HG03135 (cell line): Measurements from ENCODE around the gene ENTHD1.
A peak's percentile ranks its signal among the peaks of the same experiment; 100 is the strongest.
"Not testable (repeated sequence)": the region's sequence is repeated elsewhere in the genome, so short reads cannot be mapped to it uniquely, and the experiment has no call there.

Experiments
- ATAC-seq: cut with Tn5 transposase; IDR thresholded peaks from one replicate; pipeline ENCODE4 v1.9.1; 2021; ENCODE audit warnings: mild to moderate bottlenecking, moderate library complexity; ENCODE audit not compliant: unreplicated experiment

Gene ENTHD1

GRCh38 chr22:39900306-39901227 lies 7.0 kb upstream of the ENTHD1 start, which contains the start of gene GRAP2:
Gene GRAP2 (plus strand): TSS chr22:39901084. CDS start chr22:39947107, 46,023 bp downstream.
- ATAC-seq = no peak

- peak; percentile 70 for ATAC-seq
Measured at GRCh38 chr22:39898997-39899396, 5.4 kb upstream of the ENTHD1 start.

GRCh38 chr22:39897841-39898240 lies 4.3 kb upstream of the ENTHD1 start:
- ATAC-seq = no peak

- ATAC-seq = no peak
Measured at GRCh38 chr22:39896313-39896996, 2.9 kb upstream of the ENTHD1 start.

GRCh38 chr22:39895682-39896081 lies 2.1 kb upstream of the ENTHD1 start:
- no peak for ATAC-seq

- no peak for ATAC-seq
Measured at GRCh38 chr22:39894554-39895092, 1.1 kb upstream of the ENTHD1 start.

- ATAC-seq = not testable (repeated sequence)
Measured at GRCh38 chr22:39889924-39890323, 3.6 kb downstream of the ENTHD1 start.

GRCh38 chr22:39883057-39883456 lies 10.5 kb downstream of the ENTHD1 start:
- ATAC-seq = no peak

- no peak for ATAC-seq
Measured at GRCh38 chr22:39880722-39881121, 12.8 kb downstream of the ENTHD1 start.

GRCh38 chr22:39877079-39877845 lies 16.3 kb downstream of the ENTHD1 start:
- ATAC-seq = no peak

- ATAC-seq = not testable (repeated sequence)
Measured at GRCh38 chr22:39875176-39875885, 18.2 kb downstream of the ENTHD1 start.

GRCh38 chr22:39873965-39874364 lies 19.6 kb downstream of the ENTHD1 start:
- ATAC-seq = no peak

GRCh38 chr22:39872548-39872947 lies 21.0 kb downstream of the ENTHD1 start:
- ATAC-seq = no peak

- no peak for ATAC-seq
Measured at GRCh38 chr22:39871008-39871798, 22.4 kb downstream of the ENTHD1 start.

GRCh38 chr22:39869797-39870196 lies 23.8 kb downstream of the ENTHD1 start:
- ATAC-seq = not testable (repeated sequence)

- no peak for ATAC-seq
Measured at GRCh38 chr22:39868741-39869140, 24.8 kb downstream of the ENTHD1 start.

- no peak for ATAC-seq
Measured at GRCh38 chr22:39859903-39860588, 33.5 kb downstream of the ENTHD1 start.

GRCh38 chr22:39856588-39856987 lies 37.0 kb downstream of the ENTHD1 start:
- no peak for ATAC-seq

GRCh38 chr22:39852799-39853198 lies 40.8 kb downstream of the ENTHD1 start:
- no peak for ATAC-seq
